ENCODE data around the gene ARL5A.

The ARL5A gene

GRCh38 chr2:151765760-151766410, 62.3 kb downstream of the ARL5A start:
- no peak overlapping the region for H3K27ac ChIP-seq
- TF ChIP-seq CTCF (conservative IDR thresholded peaks at IDR 0.05) (no peak), ZFX (IDR thresholded peaks at IDR 0.05) (no peak)

GRCh38 chr2:151762694-151763093, 65.5 kb downstream of the ARL5A start:
- no peak overlapping the region for H3K27ac ChIP-seq
- TF ChIP-seq ZFX (IDR thresholded peaks at IDR 0.05) (no peak), CTCF (conservative IDR thresholded peaks at IDR 0.05) (no peak)

- no peak overlapping the region for H3K27ac ChIP-seq
- no peak for TF ChIP-seq ZFX (IDR thresholded peaks at IDR 0.05)
- no peak for TF ChIP-seq CTCF (conservative IDR thresholded peaks at IDR 0.05)
Measured at GRCh38 chr2:151761687-151762086, 66.5 kb downstream of the ARL5A start.

- no peak for TF ChIP-seq ZFX (IDR thresholded peaks at IDR 0.05)
- no peak for TF ChIP-seq CTCF (conservative IDR thresholded peaks at IDR 0.05)
- H3K27ac ChIP-seq, result no peak overlapping the region
Measured at GRCh38 chr2:151761193-151761592, 67.0 kb downstream of the ARL5A start.

GRCh38 chr2:151760139-151760650, 68.0 kb downstream of the ARL5A start:
- TF ChIP-seq ZFX (IDR thresholded peaks at IDR 0.05) (no peak), CTCF (conservative IDR thresholded peaks at IDR 0.05) (no peak)
- H3K27ac ChIP-seq, result no peak overlapping the region

GRCh38 chr2:151758744-151759143, 69.5 kb downstream of the ARL5A start:
- TF ChIP-seq ZFX (IDR thresholded peaks at IDR 0.05), result no peak
- no peak for TF ChIP-seq CTCF (conservative IDR thresholded peaks at IDR 0.05)
- no peak overlapping the region for H3K27ac ChIP-seq

GRCh38 chr2:151757861-151758260, 70.4 kb downstream of the ARL5A start:
- no peak for TF ChIP-seq ZFX (IDR thresholded peaks at IDR 0.05)
- TF ChIP-seq CTCF (conservative IDR thresholded peaks at IDR 0.05), result no peak
- H3K27ac ChIP-seq, result no peak overlapping the region

Measured in C4-2B (cell line).